ENCODE data around the gene KLF6.
A peak's percentile ranks its signal among the peaks of the same experiment; 100 is the strongest.
"Not testable (repeated sequence)": the region's sequence is repeated elsewhere in the genome, so short reads cannot be mapped to it uniquely, and the experiment has no call there.

KLF6 gene

DNA sequence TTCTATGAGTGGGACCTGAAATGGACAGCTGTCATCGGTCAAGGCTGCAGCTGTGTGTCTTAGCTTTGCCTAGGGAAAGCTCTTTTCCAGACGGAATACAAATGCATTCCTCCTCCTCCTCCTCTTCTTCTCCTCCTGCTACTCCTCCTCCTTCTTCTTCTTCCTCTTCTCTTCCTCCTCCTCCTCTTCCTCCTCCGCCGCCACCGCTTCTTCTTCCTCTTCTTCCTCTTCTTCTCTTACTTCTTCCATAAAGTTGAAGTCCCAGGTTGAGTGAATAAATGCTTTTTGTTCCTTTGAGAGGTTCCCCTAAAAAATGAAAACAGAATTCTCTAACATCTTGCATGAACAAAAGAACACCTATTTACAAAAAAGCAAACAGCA lies 28.7 kb downstream of the KLF6 start:
- DNase-seq (ENCODE audit: low spot score), result no peak

- DNase-seq (ENCODE audit: low spot score), result peak; percentile 45
Measured at GRCh38 chr10:3755440-3756359, 29.3 kb downstream of the KLF6 start.

DNA sequence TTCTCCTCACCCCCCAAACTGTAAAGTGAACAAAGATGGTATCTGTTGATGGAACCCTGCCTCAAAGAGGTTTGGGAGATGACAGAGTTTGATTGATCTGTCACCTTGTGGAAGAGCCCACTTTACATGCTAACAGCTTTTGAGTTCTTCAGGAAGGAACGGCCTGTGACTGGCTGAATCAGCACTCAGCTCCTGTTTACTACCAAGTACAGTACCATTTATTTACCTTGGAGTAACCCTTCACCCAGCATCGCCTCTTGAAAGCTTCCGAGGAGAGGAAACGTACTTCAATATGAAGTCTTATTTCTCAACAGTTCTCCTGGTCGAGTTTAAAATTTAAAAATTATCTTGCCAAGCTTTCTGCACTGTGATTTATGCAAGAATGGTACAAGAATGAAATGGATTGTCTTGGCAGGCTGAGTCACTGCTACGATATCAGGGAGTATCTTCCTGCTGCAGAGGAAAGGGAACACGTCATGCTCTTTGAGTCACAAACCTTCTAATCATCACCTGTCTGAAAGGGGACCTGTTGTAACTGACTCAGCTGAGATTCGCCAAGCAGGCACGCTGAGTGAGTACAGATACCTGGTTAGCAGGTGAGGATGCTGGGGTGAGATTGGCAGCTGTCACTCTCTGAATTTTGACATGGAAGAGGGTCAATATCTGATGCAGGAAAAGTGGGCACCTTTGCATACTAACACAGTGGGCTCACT lies 30.1 kb downstream of the KLF6 start:
- peak; percentile 76 for DNase-seq (ENCODE audit: low spot score)

GRCh38 chr10:3750854-3751253 lies 34.2 kb downstream of the KLF6 start:
- no peak for DNase-seq (ENCODE audit: low spot score)

GRCh38 chr10:3750006-3750816 lies 34.8 kb downstream of the KLF6 start:
- peak; percentile 13 for DNase-seq (ENCODE audit: low spot score)

- DNase-seq (ENCODE audit: low spot score), result no peak
Measured at GRCh38 chr10:3749600-3749999, 35.4 kb downstream of the KLF6 start.

DNA sequence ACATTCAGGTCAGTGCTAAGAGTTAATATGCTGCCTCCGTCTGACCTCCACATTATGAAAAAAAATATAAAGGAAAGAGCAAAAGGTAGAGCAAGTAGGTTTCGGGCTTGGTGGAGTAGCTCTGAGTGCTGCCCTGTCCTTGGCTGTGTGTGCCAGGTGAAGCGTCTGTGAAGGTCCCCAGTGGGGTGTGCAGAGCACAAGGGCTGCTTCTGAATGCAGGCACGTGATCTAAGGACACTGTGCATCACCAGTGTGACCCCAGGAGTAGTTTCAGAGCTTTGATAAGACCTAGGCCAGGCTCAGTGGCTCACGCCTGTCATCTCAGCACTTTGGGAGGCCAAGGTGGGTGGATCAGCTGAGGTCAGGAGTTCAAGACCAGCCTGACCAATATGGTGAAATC lies 36.0 kb downstream of the KLF6 start:
- DNase-seq (ENCODE audit: low spot score), result no peak

DNA sequence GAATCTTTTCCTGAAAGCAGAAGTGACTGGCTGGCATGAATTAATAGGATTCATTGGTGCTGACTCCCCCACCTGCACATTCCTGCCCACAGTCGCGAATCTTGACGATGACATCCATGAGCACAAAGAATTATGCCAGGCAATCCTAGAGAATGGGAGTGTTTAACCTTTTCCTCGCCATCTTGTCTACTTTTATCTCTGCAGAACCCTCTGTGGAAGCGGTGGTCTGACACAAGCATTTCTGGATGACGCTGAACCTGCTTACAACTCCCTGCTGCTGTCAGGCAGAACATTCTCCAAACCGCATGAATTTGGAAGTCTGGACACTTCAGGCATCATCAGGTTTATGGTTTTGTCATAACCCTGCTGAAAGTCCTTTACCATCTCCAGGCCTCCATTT lies 36.5 kb downstream of the KLF6 start:
- no peak for DNase-seq (ENCODE audit: low spot score)

DNA sequence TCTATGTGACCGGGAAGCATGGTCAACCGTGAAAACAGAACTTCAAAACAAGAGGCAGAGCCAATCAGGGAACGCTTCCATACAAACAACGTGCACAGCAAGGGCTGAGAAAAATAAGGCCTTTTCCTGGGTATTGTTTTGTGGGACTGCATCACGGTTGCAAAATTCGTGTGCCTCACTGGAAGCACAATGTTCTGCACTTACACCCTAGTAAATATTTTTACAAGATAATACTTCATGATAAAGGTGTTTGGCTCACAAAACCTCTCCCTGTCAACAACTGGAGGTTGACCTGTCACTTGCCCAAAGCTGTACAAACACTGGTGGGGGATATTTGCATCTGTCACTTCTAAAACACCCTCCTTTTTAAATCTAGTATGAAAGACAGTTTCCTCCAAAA lies 37.0 kb downstream of the KLF6 start:
- DNase-seq (ENCODE audit: low spot score), result no peak

DNA sequence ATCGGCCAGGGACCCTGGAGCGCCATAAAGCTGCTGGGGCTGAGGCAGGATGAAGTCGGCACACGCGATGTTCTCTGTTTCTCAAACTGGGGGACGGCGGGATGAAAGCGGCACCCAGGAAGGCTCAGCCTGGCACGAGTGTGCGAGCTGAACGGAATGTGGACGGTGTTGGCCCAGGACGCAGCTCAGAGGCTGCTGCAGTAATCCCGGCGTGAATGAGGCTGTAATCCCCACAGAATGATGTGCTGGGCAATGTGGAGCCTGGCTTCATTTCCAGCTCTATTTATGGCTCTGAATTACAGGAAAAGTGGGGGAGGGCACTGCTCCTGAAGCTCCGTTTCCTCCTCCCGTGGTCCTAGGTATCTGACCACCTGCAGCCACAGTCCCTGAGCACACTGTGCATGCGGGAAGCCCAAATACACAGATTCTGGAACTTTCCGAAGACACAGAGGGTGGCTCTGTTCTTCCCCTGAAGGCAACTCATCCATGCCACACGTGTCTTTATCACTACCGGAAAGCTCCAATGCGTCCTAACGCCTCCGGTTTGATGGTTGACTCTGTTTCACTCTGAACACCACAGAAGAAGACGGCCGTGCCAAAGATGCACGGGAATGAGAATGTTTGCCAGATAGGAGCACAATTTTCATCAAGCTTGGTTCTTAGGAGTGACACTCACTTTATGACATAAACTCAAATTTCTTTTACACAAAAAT lies 37.6 kb downstream of the KLF6 start:
- no peak for DNase-seq (ENCODE audit: low spot score)

GRCh38 chr10:3746634-3747033 lies 38.4 kb downstream of the KLF6 start:
- no peak for DNase-seq (ENCODE audit: low spot score)

- DNase-seq (ENCODE audit: low spot score), result no peak
Measured at GRCh38 chr10:3745521-3745920, 39.5 kb downstream of the KLF6 start.

GRCh38 chr10:3741688-3742461 lies 43.1 kb downstream of the KLF6 start:
- no peak for DNase-seq (ENCODE audit: low spot score)

DNA sequence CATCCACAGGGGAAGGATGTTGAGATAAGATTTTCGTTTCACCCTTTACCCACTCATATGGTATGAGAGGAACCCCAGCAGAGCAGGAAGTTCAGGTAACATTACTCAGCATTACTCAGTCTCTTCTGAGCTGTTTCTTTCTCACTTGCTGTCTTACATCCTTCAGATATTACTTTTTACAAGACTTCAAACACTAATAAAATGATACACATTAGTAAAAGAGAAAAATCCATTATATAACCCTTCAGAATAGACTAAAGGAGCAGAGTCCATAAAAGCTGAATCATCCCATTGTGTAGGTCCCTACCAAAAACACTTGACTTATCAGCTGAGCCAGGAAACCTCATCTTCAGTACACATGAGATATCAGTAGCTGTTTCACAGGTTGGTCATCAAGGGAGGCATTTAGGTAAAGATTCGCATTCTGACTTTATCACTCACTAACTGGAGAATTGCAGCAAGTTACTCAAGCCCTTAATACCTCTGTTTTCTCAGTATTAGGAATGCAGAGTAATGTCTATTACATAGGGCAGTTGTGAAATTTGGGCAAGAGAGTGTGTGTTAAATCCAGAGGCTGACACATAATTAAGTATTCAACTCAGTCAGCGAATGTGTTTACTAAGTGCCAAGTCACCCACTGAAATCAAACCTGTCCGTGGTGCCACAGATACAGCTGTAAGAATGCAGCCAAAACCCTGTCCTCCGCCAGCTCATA lies 44.7 kb downstream of the KLF6 start:
- DNase-seq (ENCODE audit: low spot score), result peak; percentile 16

- no peak for DNase-seq (ENCODE audit: low spot score)
Measured at GRCh38 chr10:3738855-3739350, 46.1 kb downstream of the KLF6 start.

DNA sequence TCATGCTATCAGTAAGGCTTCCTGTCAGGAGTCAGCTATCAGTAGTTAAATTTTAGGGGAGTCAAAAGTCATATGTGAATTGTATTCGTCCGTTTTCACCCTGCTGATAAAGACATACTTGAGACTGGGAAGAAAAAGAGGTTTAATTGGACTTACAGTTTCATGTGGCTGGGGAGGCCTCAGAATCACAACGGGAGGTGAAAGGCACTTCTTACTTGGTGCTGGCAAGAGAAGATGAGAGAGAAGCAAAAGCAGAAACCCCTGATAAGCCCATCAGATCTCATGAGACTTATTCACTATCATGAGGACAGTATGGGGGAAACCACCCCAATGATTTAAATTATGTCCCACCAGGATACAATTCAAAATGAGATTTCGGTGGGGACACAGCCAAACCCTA lies 47.1 kb downstream of the KLF6 start:
- no peak for DNase-seq (ENCODE audit: low spot score)

- DNase-seq (ENCODE audit: low spot score), result no peak
Measured at GRCh38 chr10:3735175-3735574, 49.8 kb downstream of the KLF6 start.

DNA sequence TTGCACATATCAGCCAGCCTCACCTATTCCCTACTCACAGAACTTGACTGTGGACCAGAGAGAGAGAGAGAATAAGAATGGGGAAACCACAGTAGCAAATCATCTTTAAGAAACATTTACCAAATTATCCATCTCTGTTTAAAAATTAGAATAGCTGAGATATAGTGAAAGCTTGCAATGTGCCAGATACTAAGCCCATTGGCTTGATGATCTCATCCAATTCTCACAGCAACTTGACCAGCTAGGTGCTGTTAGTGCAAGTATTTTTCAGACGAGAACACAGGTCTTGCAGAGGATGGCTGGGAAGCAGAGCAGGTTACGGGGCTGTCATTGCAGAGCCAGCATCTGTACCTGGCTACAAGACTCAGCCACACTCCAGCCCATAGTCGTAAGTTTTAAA lies 50.9 kb downstream of the KLF6 start:
- no peak for DNase-seq (ENCODE audit: low spot score)

DNA sequence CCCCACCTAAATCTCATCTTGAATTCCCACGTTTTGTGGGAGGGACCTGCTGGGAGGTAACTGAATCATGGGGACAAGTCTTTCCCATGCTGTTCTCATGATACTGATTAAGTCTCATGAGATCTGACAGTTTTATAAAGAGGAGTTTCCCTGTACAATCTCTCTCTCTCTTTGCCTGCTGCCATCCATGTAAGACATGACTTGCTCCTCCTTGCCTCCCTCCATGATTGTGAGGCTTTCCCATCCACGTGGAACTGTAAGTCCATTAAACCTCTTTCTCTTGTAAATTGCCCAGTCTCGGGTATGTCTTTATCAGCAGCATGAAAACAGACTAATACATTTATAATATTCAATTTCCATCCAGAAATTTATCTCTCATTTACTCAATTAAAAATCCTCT lies 52.8 kb downstream of the KLF6 start:
- DNase-seq (ENCODE audit: low spot score), result not testable (repeated sequence)

DNA sequence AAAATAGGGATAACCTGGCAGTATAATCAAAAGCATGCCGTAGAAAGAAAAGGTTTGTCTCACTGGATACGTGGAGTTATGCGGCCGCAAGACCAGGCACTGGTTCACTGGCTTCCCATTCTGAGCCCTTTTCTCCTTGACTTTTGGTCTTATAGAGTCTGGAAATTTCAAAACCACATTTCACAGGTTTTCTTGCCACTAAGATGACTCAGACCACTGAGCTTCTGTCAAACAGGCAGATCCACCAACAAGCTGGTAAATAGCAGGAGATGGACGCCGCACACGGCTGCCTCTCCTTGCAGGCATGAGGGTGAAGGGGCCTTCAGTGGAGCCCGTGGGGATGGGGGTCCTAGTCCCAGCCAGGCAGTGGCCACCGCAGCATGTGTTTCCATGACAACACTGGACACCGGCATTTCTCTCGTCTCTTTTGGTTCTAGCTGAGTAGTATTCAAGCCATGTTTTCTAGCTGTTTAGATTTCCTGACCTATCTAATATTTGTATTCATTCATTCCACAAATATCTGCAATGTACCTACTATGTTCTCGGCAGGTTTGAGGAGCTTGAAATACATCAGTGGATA lies 55.5 kb downstream of the KLF6 start:
- DNase-seq (ENCODE audit: low spot score), result no peak
